Caco-2 (cell line): Measurements from ENCODE around the gene PACSIN1. TPM values are rescaled to one million over a fixed set of nuclear protein-coding genes. Genes with fewer than 3 reads are reported as not detected.

ENCODE experiments used
- BruUV-seq: library from RNA; stranded (reverse); fragments of 400-500 nt; replicated peaks from 2 replicates; lab custom pipeline; 2021; lab: Mats Ljungman, UMichigan
- CTCF ChIA-PET: fragments of 300-600 bp; sonication (Branson Sonifier 250); formaldehyde crosslinking; loops from one replicate; lab custom pipeline; 2022; ENCODE audit warnings: antibody characterized with exemption; lab: Charles Lee
- POLR2A ChIA-PET: fragments of 300-600 bp; sonication (Branson Sonifier 250); formaldehyde crosslinking; loops from one replicate; lab custom pipeline; 2022; ENCODE audit warnings: antibody characterized with exemption; lab: Charles Lee
- DNase-seq, 2 experiments: peaks; one replicate each; pipeline versions ENCODE4 v3.0.0 to v3.0.0-alpha.2; 2020 to 2022
- H3K27me3 ChIP-seq: replicated peaks from 2 replicates; pipeline ENCODE4 v1.6.0; 2011; ENCODE audit warnings: low read length; ENCODE audit not compliant: control insufficient read depth, insufficient read depth
- H3K36me3 ChIP-seq: 2 replicates; pipeline ENCODE4 v1.5.1; 2011; ENCODE audit warnings: low read length; ENCODE audit not compliant: control insufficient read depth, insufficient read depth
- H3K4me1 ChIP-seq: fragments of 250-450 bp; sonication (Bioruptor Pico); 2 replicates; pipeline ENCODE4 v1.5.1; 2020; ENCODE audit warnings: mild to moderate bottlenecking
- H3K4me3 ChIP-seq: 2 replicates; pipeline ENCODE4 v1.5.1; 2011; ENCODE audit warnings: low read depth, mild to moderate bottlenecking, control low read depth, low read length
- H3K9me3 ChIP-seq: fragments of 250-450 bp; sonication (Bioruptor Pico); 2 replicates; pipeline ENCODE4 v1.5.1; 2020; ENCODE audit warnings: mild to moderate bottlenecking, moderate library complexity
- H3K27ac Mint-ChIP-seq: one replicate; pipeline ENCODE4 v1.8.0; 2022; ENCODE audit warnings: mixed read lengths; ENCODE audit not compliant: unreplicated experiment
- H3K27me3 Mint-ChIP-seq: one replicate; pipeline ENCODE4 v1.8.0; 2022; ENCODE audit warnings: mixed read lengths; ENCODE audit not compliant: insufficient read depth, unreplicated experiment
- H3K36me3 Mint-ChIP-seq: one replicate; pipeline ENCODE4 v1.8.0; 2022; ENCODE audit warnings: mild to moderate bottlenecking, mixed read lengths; ENCODE audit not compliant: insufficient read depth, unreplicated experiment
- H3K4me1 Mint-ChIP-seq: one replicate; pipeline ENCODE4 v1.8.0; 2022; ENCODE audit warnings: low read depth, mixed read lengths; ENCODE audit not compliant: unreplicated experiment
- H3K4me3 Mint-ChIP-seq: one replicate; pipeline ENCODE4 v1.8.0; 2022; ENCODE audit warnings: mild to moderate bottlenecking, moderate library complexity, mixed read lengths; ENCODE audit not compliant: unreplicated experiment
- H3K9me3 Mint-ChIP-seq: one replicate; pipeline ENCODE4 v1.8.0; 2022; ENCODE audit warnings: mixed read lengths; ENCODE audit not compliant: unreplicated experiment
- intact Hi-C: fragments of 100-400 bp; cut with micrococcal nuclease; formaldehyde crosslinking; loops from one replicate; pipeline ENCODE4 v1.10.0; 2022; ENCODE audit not compliant: unreplicated experiment
- total RNA-seq: library from RNA; stranded (reverse); gene quantifications from 2 replicates; pipeline ENCODE4 v1.2.3, GENCODE V29; 2022
- TF ChIP-seq, protein P1 (sequence below), 2 experiments: fragments of 200-600 bp in 1 of 2; IDR thresholded peaks; 1 replicate in 1 of 2; 2 replicates in 1 of 2; pipeline versions ENCODE4 v1.5.1 to v1.8.0; 2011 to 2022; ENCODE audit warnings: antibody characterized with exemption in 1 of 2, control low read depth in 1 of 2, inconsistent platforms in 1 of 2, low read depth in 1 of 2, low read length in 1 of 2, mild to moderate bottlenecking in 1 of 2, moderate library complexity in 1 of 2; ENCODE audit not compliant: insufficient read depth in 1 of 2, severe bottlenecking in 1 of 2, unreplicated experiment in 1 of 2

Gene PACSIN1
- total RNA-seq, 1 experiment from 2014 or later: 3.7 TPM

DNA sequence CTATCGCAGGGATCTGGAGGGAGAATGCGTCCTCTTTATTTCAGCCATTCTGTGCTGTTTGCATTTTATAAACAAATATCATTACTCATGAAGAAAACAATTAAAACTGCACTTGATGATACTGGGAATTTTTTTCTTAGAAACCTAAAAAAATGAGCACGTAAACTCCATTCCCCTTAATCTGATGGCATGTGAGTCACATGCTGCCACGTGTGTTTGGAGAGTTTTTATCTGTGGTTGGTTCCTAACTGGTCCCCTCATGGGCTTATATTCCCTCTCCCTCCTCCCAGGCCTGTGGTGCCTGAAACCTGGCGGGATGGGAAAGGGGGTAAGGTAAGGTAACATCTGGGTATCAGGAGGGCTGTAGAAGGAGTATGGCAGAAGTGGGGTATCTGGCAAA is 6.5 kb downstream of the PACSIN1 start:
- ChIA-PET CTCF (interaction anchor here (0.6 kb wide), 1 partner anchor 133 kb away, joined by 4 read pairs; no protein-coding TSS in a partner anchor), POLR2A (no interaction called here)
- no peak overlapping the region for H3K4me3 ChIP-seq

DNA sequence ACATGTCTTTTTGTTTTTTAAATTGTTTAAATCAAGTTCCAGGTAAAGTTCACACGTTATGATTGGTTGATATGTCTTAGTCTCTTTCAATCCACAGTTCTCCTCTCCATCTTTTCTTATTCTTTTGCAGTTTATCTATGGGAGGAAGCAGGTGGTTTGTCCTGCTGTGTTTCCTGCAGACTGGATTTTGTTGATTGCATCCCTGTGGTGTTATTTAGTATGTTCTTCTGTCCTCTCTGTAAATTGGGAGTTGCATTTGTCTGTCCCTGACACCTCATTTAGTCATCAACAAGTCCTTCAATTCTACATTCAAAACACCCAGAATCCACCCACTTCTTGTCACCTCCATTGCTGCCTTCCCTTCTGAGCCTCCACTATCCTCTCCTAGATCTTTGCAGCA is 8.1 kb downstream of the PACSIN1 start:
- H3K27ac Mint-ChIP-seq: no peak overlapping the region
- H3K9me3 Mint-ChIP-seq: no peaks in the 10 kb centered on the region
- H3K27me3 Mint-ChIP-seq: no peaks in the 10 kb centered on the region
- DNase-seq: no peak
- no peaks in the 10 kb centered on the region for H3K36me3 ChIP-seq
- H3K4me1 Mint-ChIP-seq: no peaks in the 10 kb centered on the region
- BruUV-seq: no TSS peak
- H3K4me3 ChIP-seq: no peak overlapping the region
- intact Hi-C loops: no loop called here
- ChIA-PET POLR2A (no interaction called here), CTCF (interaction anchor here (0.7 kb wide), 1 partner anchor 48 kb away, joined by 5 read pairs; the partner anchor contains the start of gene RPS10)
- no peaks in the 10 kb centered on the region for H3K27me3 ChIP-seq
- no peaks in the 10 kb centered on the region for H3K4me1 ChIP-seq
- H3K4me3 Mint-ChIP-seq: no peak overlapping the region
- no peaks in the 10 kb centered on the region for H3K9me3 ChIP-seq
- TF ChIP-seq, protein P1, sequence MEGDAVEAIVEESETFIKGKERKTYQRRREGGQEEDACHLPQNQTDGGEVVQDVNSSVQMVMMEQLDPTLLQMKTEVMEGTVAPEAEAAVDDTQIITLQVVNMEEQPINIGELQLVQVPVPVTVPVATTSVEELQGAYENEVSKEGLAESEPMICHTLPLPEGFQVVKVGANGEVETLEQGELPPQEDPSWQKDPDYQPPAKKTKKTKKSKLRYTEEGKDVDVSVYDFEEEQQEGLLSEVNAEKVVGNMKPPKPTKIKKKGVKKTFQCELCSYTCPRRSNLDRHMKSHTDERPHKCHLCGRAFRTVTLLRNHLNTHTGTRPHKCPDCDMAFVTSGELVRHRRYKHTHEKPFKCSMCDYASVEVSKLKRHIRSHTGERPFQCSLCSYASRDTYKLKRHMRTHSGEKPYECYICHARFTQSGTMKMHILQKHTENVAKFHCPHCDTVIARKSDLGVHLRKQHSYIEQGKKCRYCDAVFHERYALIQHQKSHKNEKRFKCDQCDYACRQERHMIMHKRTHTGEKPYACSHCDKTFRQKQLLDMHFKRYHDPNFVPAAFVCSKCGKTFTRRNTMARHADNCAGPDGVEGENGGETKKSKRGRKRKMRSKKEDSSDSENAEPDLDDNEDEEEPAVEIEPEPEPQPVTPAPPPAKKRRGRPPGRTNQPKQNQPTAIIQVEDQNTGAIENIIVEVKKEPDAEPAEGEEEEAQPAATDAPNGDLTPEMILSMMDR (IDR thresholded peaks at IDR 0.05; ENCODE audit: insufficient read depth in 1 of 2, low read depth in 1 of 2, low read length in 1 of 2, severe bottlenecking in 1 of 2, unreplicated experiment in 1 of 2): no peak
- no peaks in the 10 kb centered on the region for H3K36me3 Mint-ChIP-seq

More for the DNA sequence above, 6.5 kb downstream of the PACSIN1 start:
- H3K9me3 Mint-ChIP-seq: no peaks in the 10 kb centered on the region
- TF ChIP-seq, protein P1 (IDR thresholded peaks at IDR 0.05; ENCODE audit: insufficient read depth in 1 of 2, low read depth in 1 of 2, low read length in 1 of 2, severe bottlenecking in 1 of 2, unreplicated experiment in 1 of 2): no peak
- no peaks in the 10 kb centered on the region for H3K4me1 Mint-ChIP-seq
- no peak overlapping the region for H3K27ac Mint-ChIP-seq
- Histone ChIP-seq H3K4me1 (no peaks in the 10 kb centered on the region), H3K27me3 (no peaks in the 10 kb centered on the region), H3K9me3 (no peaks in the 10 kb centered on the region), H3K36me3 (no peaks in the 10 kb centered on the region)
- H3K27me3 Mint-ChIP-seq: no peaks in the 10 kb centered on the region
- no peak overlapping the region for H3K4me3 Mint-ChIP-seq
- intact Hi-C loops: no loop called here
- no peak for DNase-seq
- BruUV-seq: no TSS peak
- no peaks in the 10 kb centered on the region for H3K36me3 Mint-ChIP-seq

DNA sequence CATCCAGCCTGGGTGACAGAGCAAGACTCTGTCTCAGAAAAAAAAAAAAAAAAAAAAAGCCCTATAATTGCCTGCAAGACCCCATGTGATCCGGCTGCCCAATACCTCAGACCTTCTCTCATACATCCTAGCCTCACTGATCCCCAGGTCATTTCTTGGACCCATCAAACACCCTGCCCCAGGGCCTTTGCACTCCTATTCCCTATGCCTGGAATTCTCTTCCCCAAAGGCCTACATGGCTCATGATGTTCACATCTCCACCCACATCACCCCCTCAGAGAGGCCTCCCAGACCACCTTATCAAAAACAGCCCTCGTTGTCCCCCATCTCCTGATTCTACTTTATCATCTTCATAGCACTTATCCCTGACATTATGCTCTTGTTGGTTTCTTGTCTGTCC is 8.9 kb downstream of the PACSIN1 start:
- no peaks in the 10 kb centered on the region for H3K9me3 Mint-ChIP-seq
- H3K9me3 ChIP-seq: no peaks in the 10 kb centered on the region
- TF ChIP-seq, protein P1 (IDR thresholded peaks at IDR 0.05; ENCODE audit: insufficient read depth in 1 of 2, low read depth in 1 of 2, low read length in 1 of 2, severe bottlenecking in 1 of 2, unreplicated experiment in 1 of 2): no peak
- H3K4me3 ChIP-seq: no peak overlapping the region
- H3K36me3 Mint-ChIP-seq: no peaks in the 10 kb centered on the region
- H3K4me1 Mint-ChIP-seq: no peaks in the 10 kb centered on the region
- CTCF ChIA-PET: interaction anchor here (0.7 to 1.0 kb wide), 2 partner anchors 49 to 60 kb away, joined by 3 to 5 read pairs; partner anchors contain the start of gene RPS10
- H3K4me1 ChIP-seq: no peaks in the 10 kb centered on the region
- no peaks in the 10 kb centered on the region for H3K27me3 ChIP-seq
- H3K27ac Mint-ChIP-seq: no peak overlapping the region
- no TSS peak for BruUV-seq
- no peak overlapping the region for H3K4me3 Mint-ChIP-seq
- intact Hi-C loops: no loop called here
- no peak for DNase-seq
- no peaks in the 10 kb centered on the region for H3K27me3 Mint-ChIP-seq
- POLR2A ChIA-PET: no interaction called here
- no peaks in the 10 kb centered on the region for H3K36me3 ChIP-seq
